ENCODE data around the gene RAB8B.

The RAB8B gene

GRCh38 chr15:63160638-63161037 lies 28.8 kb upstream of the RAB8B start:
- no peak for DNase-seq (ENCODE audit: low read depth)
- H3K4me3 ChIP-seq (ENCODE audit: low read length), result no peak overlapping the region
- no peaks in the 10 kb centered on the region for H3K9me3 ChIP-seq (ENCODE audit: control insufficient read depth, low read length)
- H3K4me1 ChIP-seq (ENCODE audit: control insufficient read depth, insufficient read depth, low read length), result peaks cover 6% of the 10 kb centered on the region
- no peak overlapping the region for H3K9ac ChIP-seq (ENCODE audit: low read length)
- no peaks in the 10 kb centered on the region for H3K27me3 ChIP-seq (replicated peaks; ENCODE audit: control insufficient read depth, insufficient read depth, low read length)
- H3K36me3 ChIP-seq (ENCODE audit: control insufficient read depth, insufficient read depth, low read length, severe bottlenecking), result no peaks in the 10 kb centered on the region

GRCh38 chr15:63163217-63163616 lies 26.2 kb upstream of the RAB8B start:
- Histone ChIP-seq H3K4me1 (ENCODE audit: control insufficient read depth, insufficient read depth, low read length) (peaks cover 11% of the 10 kb centered on the region), H3K27me3 (replicated peaks; ENCODE audit: control insufficient read depth, insufficient read depth, low read length) (no peaks in the 10 kb centered on the region), H3K9ac (ENCODE audit: low read length) (no peak overlapping the region), H3K4me3 (ENCODE audit: low read length) (no peak overlapping the region), H3K9me3 (ENCODE audit: control insufficient read depth, low read length) (no peaks in the 10 kb centered on the region), H3K36me3 (ENCODE audit: control insufficient read depth, insufficient read depth, low read length, severe bottlenecking) (no peaks in the 10 kb centered on the region)
- no peak for DNase-seq (ENCODE audit: low read depth)

- Histone ChIP-seq H3K4me3 (ENCODE audit: low read length) (no peak overlapping the region), H3K36me3 (ENCODE audit: control insufficient read depth, insufficient read depth, low read length, severe bottlenecking) (no peaks in the 10 kb centered on the region), H3K9me3 (ENCODE audit: control insufficient read depth, low read length) (no peaks in the 10 kb centered on the region), H3K27me3 (replicated peaks; ENCODE audit: control insufficient read depth, insufficient read depth, low read length) (no peaks in the 10 kb centered on the region), H3K9ac (ENCODE audit: low read length) (peak overlapping the region; percentile 50), H3K4me1 (ENCODE audit: control insufficient read depth, insufficient read depth, low read length) (peaks cover 11% of the 10 kb centered on the region)
- DNase-seq (ENCODE audit: low read depth), result peak; percentile 27
Observed at GRCh38 chr15:63165166-63165859, 24.1 kb upstream of the RAB8B start.

- Histone ChIP-seq H3K9me3 (ENCODE audit: control insufficient read depth, low read length) (no peaks in the 10 kb centered on the region), H3K36me3 (ENCODE audit: control insufficient read depth, insufficient read depth, low read length, severe bottlenecking) (no peaks in the 10 kb centered on the region), H3K27me3 (replicated peaks; ENCODE audit: control insufficient read depth, insufficient read depth, low read length) (no peaks in the 10 kb centered on the region), H3K4me3 (ENCODE audit: low read length) (no peak overlapping the region), H3K9ac (ENCODE audit: low read length) (peak overlapping the region; percentile 50), H3K4me1 (ENCODE audit: control insufficient read depth, insufficient read depth, low read length) (peaks cover 11% of the 10 kb centered on the region)
- DNase-seq (ENCODE audit: low read depth), result no peak
Observed at GRCh38 chr15:63166219-63166618, 23.2 kb upstream of the RAB8B start.

DNA sequence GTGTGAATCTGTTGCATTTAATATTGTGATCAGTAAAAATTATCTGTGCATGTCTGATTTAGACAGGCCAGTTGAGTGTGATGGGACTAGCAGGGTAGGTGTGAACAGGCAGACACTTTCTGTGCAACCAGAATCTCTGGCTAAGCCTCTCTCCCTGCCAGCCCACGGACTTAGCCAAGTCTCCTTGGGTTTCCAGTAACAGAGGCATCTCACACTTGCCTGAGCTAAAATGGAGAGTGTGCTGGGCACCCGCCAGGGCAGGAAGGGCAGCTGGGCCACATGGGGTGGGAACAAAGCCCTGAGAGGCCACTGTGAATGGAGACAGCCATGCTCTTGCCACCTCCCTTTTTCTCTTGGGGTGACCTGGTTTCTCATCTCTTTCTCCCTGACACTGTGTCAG lies 19.6 kb upstream of the RAB8B start:
- Histone ChIP-seq H3K9me3 (ENCODE audit: control insufficient read depth, low read length) (no peaks in the 10 kb centered on the region), H3K4me1 (ENCODE audit: control insufficient read depth, insufficient read depth, low read length) (peaks cover 11% of the 10 kb centered on the region), H3K27me3 (replicated peaks; ENCODE audit: control insufficient read depth, insufficient read depth, low read length) (no peaks in the 10 kb centered on the region), H3K9ac (ENCODE audit: low read length) (no peak overlapping the region), H3K4me3 (ENCODE audit: low read length) (no peak overlapping the region), H3K36me3 (ENCODE audit: control insufficient read depth, insufficient read depth, low read length, severe bottlenecking) (no peaks in the 10 kb centered on the region)
- DNase-seq (ENCODE audit: low read depth), result no peak

DNA sequence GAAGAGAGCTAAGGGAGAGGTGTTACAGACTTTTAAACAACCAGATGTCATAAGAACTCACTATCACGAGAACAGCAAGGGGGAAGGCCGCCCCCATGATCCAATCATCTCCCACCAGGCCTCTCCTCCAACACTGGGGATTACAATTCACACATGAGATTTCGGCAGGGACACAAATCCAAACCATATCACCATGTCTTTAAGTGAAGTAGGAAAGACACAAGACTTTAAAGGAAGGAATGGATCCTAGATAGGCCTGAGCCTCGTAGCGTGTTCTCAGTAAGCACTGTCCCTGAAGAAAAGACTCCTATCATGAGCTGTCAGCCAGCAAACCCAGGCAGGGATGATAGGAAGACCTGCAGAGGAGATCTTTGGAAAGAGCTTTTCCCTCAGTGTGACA lies 17.0 kb upstream of the RAB8B start:
- no peak overlapping the region for H3K4me3 ChIP-seq (ENCODE audit: low read length)
- no peaks in the 10 kb centered on the region for H3K9me3 ChIP-seq (ENCODE audit: control insufficient read depth, low read length)
- no peaks in the 10 kb centered on the region for H3K4me1 ChIP-seq (ENCODE audit: control insufficient read depth, insufficient read depth, low read length)
- H3K27me3 ChIP-seq (replicated peaks; ENCODE audit: control insufficient read depth, insufficient read depth, low read length), result no peaks in the 10 kb centered on the region
- no peak overlapping the region for H3K9ac ChIP-seq (ENCODE audit: low read length)
- no peaks in the 10 kb centered on the region for H3K36me3 ChIP-seq (ENCODE audit: control insufficient read depth, insufficient read depth, low read length, severe bottlenecking)
- no peak for DNase-seq (ENCODE audit: low read depth)

- DNase-seq (ENCODE audit: low read depth), result peak; percentile 38
- Histone ChIP-seq H3K36me3 (ENCODE audit: control insufficient read depth, insufficient read depth, low read length, severe bottlenecking) (no peaks in the 10 kb centered on the region), H3K9ac (ENCODE audit: low read length) (no peak overlapping the region), H3K9me3 (ENCODE audit: control insufficient read depth, low read length) (no peaks in the 10 kb centered on the region), H3K4me3 (ENCODE audit: low read length) (no peak overlapping the region), H3K27me3 (replicated peaks; ENCODE audit: control insufficient read depth, insufficient read depth, low read length) (no peaks in the 10 kb centered on the region), H3K4me1 (ENCODE audit: control insufficient read depth, insufficient read depth, low read length) (no peaks in the 10 kb centered on the region)
Observed at GRCh38 chr15:63172851-63173451, 16.5 kb upstream of the RAB8B start.

- no peak for DNase-seq (ENCODE audit: low read depth)
- Histone ChIP-seq H3K27me3 (replicated peaks; ENCODE audit: control insufficient read depth, insufficient read depth, low read length) (no peaks in the 10 kb centered on the region), H3K4me3 (ENCODE audit: low read length) (no peak overlapping the region), H3K9me3 (ENCODE audit: control insufficient read depth, low read length) (no peaks in the 10 kb centered on the region), H3K9ac (ENCODE audit: low read length) (no peak overlapping the region), H3K36me3 (ENCODE audit: control insufficient read depth, insufficient read depth, low read length, severe bottlenecking) (no peaks in the 10 kb centered on the region), H3K4me1 (ENCODE audit: control insufficient read depth, insufficient read depth, low read length) (peaks cover 2% of the 10 kb centered on the region)
Observed at GRCh38 chr15:63176302-63176701, 13.1 kb upstream of the RAB8B start.

GRCh38 chr15:63178034-63178433 lies 11.4 kb upstream of the RAB8B start:
- DNase-seq (ENCODE audit: low read depth), result no peak
- no peaks in the 10 kb centered on the region for H3K27me3 ChIP-seq (replicated peaks; ENCODE audit: control insufficient read depth, insufficient read depth, low read length)
- H3K9me3 ChIP-seq (ENCODE audit: control insufficient read depth, low read length), result no peaks in the 10 kb centered on the region
- no peaks in the 10 kb centered on the region for H3K36me3 ChIP-seq (ENCODE audit: control insufficient read depth, insufficient read depth, low read length, severe bottlenecking)
- no peak overlapping the region for H3K9ac ChIP-seq (ENCODE audit: low read length)
- H3K4me3 ChIP-seq (ENCODE audit: low read length), result no peak overlapping the region
- H3K4me1 ChIP-seq (ENCODE audit: control insufficient read depth, insufficient read depth, low read length), result peaks cover 6% of the 10 kb centered on the region

DNA sequence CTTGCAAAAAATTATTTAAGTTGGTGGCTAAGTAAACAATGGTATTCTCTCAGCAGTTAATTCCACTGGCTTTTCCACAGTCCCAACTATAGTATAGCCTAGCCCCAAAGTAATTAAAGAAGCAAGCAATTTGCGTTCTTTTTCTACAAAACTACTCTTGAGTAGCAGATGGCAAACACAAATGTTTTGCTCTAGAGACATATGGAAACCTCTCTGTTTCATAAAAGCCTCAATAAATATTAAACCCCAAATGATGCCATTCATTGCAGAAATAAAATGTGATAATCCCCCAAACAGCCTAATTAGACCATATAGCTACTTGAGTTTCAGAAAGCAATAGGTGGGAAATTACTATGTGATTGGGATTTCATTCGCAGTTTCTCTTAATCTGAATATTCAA lies 8.7 kb upstream of the RAB8B start:
- H3K27me3 ChIP-seq (replicated peaks; ENCODE audit: control insufficient read depth, insufficient read depth, low read length), result no peaks in the 10 kb centered on the region
- no peak for DNase-seq (ENCODE audit: low read depth)
- H3K9ac ChIP-seq (ENCODE audit: low read length), result no peak overlapping the region
- no peak overlapping the region for H3K4me3 ChIP-seq (ENCODE audit: low read length)
- no peaks in the 10 kb centered on the region for H3K9me3 ChIP-seq (ENCODE audit: control insufficient read depth, low read length)
- peaks cover 7% of the 10 kb centered on the region for H3K4me1 ChIP-seq (ENCODE audit: control insufficient read depth, insufficient read depth, low read length)
- H3K36me3 ChIP-seq (ENCODE audit: control insufficient read depth, insufficient read depth, low read length, severe bottlenecking), result no peaks in the 10 kb centered on the region

DNA sequence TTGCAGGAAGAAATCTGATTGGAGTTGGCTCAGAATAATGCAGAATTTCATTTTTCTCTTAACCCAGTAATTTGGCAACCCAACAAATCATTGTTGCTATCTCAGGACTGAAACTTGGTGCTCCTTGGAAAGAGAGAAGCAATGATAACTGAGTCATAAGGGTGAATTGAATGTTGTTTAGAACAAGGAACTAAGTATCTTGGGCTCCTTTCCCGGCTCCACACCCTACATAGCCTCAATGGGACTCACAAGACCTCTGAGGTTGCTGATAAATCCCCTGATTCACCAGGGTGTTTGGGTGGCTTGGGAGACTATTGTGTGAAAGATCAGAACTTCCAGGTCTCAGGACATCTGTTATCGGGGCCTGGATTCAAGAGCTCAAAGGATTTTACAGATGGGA lies 7.8 kb upstream of the RAB8B start:
- Histone ChIP-seq H3K9ac (ENCODE audit: low read length) (no peak overlapping the region), H3K9me3 (ENCODE audit: control insufficient read depth, low read length) (no peaks in the 10 kb centered on the region), H3K4me3 (ENCODE audit: low read length) (no peak overlapping the region), H3K27me3 (replicated peaks; ENCODE audit: control insufficient read depth, insufficient read depth, low read length) (no peaks in the 10 kb centered on the region), H3K4me1 (ENCODE audit: control insufficient read depth, insufficient read depth, low read length) (peaks cover 13% of the 10 kb centered on the region), H3K36me3 (ENCODE audit: control insufficient read depth, insufficient read depth, low read length, severe bottlenecking) (no peaks in the 10 kb centered on the region)
- DNase-seq (ENCODE audit: low read depth), result no peak

GRCh38 chr15:63185206-63185605 lies 4.2 kb upstream of the RAB8B start:
- Histone ChIP-seq H3K4me3 (ENCODE audit: low read length) (no peak overlapping the region), H3K4me1 (ENCODE audit: control insufficient read depth, insufficient read depth, low read length) (peaks cover 16% of the 10 kb centered on the region), H3K9ac (ENCODE audit: low read length) (no peak overlapping the region), H3K27me3 (replicated peaks; ENCODE audit: control insufficient read depth, insufficient read depth, low read length) (no peaks in the 10 kb centered on the region), H3K36me3 (ENCODE audit: control insufficient read depth, insufficient read depth, low read length, severe bottlenecking) (no peaks in the 10 kb centered on the region), H3K9me3 (ENCODE audit: control insufficient read depth, low read length) (no peaks in the 10 kb centered on the region)
- no peak for DNase-seq (ENCODE audit: low read depth)
